OCI-LY1 (cell line): Measurements from ENCODE around the gene ZNF775.

Experiments used
- H2AFZ ChIP-seq: fragments of 200-600 bp; sonication (generic), shearing (Covaris generic); 2 replicates; pipeline ENCODE4 v1.6.0; 2014; ENCODE audit warnings: antibody characterized with exemption, mild to moderate bottlenecking, low read length
- H3F3A ChIP-seq: fragments of 200-600 bp; sonication (generic), shearing (Covaris generic); 2 replicates; pipeline ENCODE4 v1.6.0; 2014; ENCODE audit warnings: mild to moderate bottlenecking, antibody characterized with exemption, low read length, moderate library complexity; ENCODE audit not compliant: insufficient read depth
- H3K27ac ChIP-seq: fragments of 200-600 bp; sonication (generic); 2 replicates; pipeline ENCODE4 v1.5.1; 2014; ENCODE audit warnings: low read length, mixed run types, mild to moderate bottlenecking, low read depth; ENCODE audit not compliant: poor library complexity, severe bottlenecking
- H3K27me3 ChIP-seq: fragments of 200-600 bp; sonication (generic); 2 replicates; pipeline ENCODE4 v1.6.0; 2014; ENCODE audit warnings: antibody characterized with exemption, mild to moderate bottlenecking, low read length, moderate library complexity; ENCODE audit not compliant: insufficient read depth
- H3K36me3 ChIP-seq: fragments of 200-600 bp; sonication (generic); 2 replicates; pipeline ENCODE4 v1.6.1; 2014; ENCODE audit warnings: mild to moderate bottlenecking, antibody characterized with exemption, low read length, moderate library complexity, mixed read lengths; ENCODE audit not compliant: insufficient read depth
- H3K4me1 ChIP-seq: fragments of 200-600 bp; sonication (generic); 2 replicates; pipeline ENCODE4 v1.5.1; 2014; ENCODE audit warnings: mild to moderate bottlenecking, low read length, moderate library complexity; ENCODE audit not compliant: insufficient read depth, severe bottlenecking
- H3K4me2 ChIP-seq: fragments of 200-600 bp; sonication (generic), shearing (Covaris generic); 2 replicates; pipeline ENCODE4 v1.6.1; 2014; ENCODE audit warnings: low read length
- H3K4me3 ChIP-seq: fragments of 200-600 bp; sonication (generic); 2 replicates; pipeline ENCODE4 v1.5.1; 2014; ENCODE audit warnings: low read length, low read depth, mild to moderate bottlenecking, mixed read lengths; ENCODE audit not compliant: poor library complexity, severe bottlenecking
- H3K79me2 ChIP-seq: fragments of 200-600 bp; shearing (Covaris generic); 2 replicates; pipeline ENCODE4 v1.6.1; 2016; ENCODE audit warnings: mixed run types, low read length, mixed read lengths; ENCODE audit not compliant: insufficient read depth
- H3K9ac ChIP-seq: fragments of 200-600 bp; sonication (generic), shearing (Covaris generic); 2 replicates; pipeline ENCODE4 v1.6.1; 2014; ENCODE audit warnings: mild to moderate bottlenecking, low read length, mixed read lengths
- H3K9me2 ChIP-seq: fragments of 200-600 bp; sonication (generic), shearing (Covaris generic); 2 replicates; pipeline ENCODE4 v1.6.1; 2014; ENCODE audit warnings: low read depth, mild to moderate bottlenecking, low read length, mixed read lengths
- H3K9me3 ChIP-seq: fragments of 200-600 bp; shearing (Covaris generic); 2 replicates; pipeline ENCODE4 v1.6.1; 2014; ENCODE audit warnings: low read length, mixed read lengths
- H4K20me1 ChIP-seq: fragments of 200-600 bp; sonication (generic), shearing (Covaris generic); 2 replicates; pipeline ENCODE4 v1.6.0; 2016; ENCODE audit warnings: mild to moderate bottlenecking, low read length; ENCODE audit not compliant: insufficient read depth
- EZH2 ChIP-seq: fragments of 200-600 bp; sonication (generic), shearing (Covaris generic); IDR thresholded peaks from 2 replicates; pipeline ENCODE4 v1.8.0; 2017; ENCODE audit warnings: borderline replicate concordance, mixed run types, mild to moderate bottlenecking, antibody characterized with exemption, low read length, moderate library complexity, mixed read lengths
- TF ChIP-seq, protein P1 (sequence below): fragments of 200-600 bp; sonication (generic), shearing (Covaris generic); IDR thresholded peaks from 2 replicates; pipeline ENCODE4 v1.5.1; 2017; ENCODE audit warnings: mild to moderate bottlenecking, antibody characterized with exemption, low read length, moderate library complexity, mixed read lengths

The ZNF775 gene

DNA sequence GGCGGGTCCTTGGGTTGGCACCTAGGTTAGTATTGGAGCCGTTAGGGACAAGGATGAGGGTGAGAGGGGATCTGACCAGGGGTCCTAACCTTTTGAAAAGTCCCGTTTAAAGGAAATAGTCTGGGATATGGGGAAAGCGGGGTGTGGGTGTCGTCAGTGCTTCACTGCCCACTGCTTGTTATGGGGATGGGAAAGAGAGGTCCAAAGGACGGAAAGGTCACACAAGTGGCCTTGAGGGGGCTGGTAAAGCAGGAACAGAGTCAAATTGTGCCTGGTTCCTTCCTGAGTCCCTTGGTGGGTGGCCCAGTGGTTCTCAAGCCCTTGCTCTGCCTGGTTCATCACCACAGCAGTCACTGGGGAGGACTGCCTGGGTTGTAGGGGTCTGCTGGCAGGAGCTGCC lies 2.6 kb upstream of the ZNF775 start:
- Histone ChIP-seq H3K36me3 (peaks cover 31% of the 10 kb centered on the region), H4K20me1 (no peaks in the 10 kb centered on the region), H3K9me3 (no peaks in the 10 kb centered on the region), H3K4me2 (no peak overlapping the region; the same call in 1 of the 2 replicates), H3K4me3 (no peak overlapping the region), H3K4me1 (peaks cover 56% of the 10 kb centered on the region), H2AFZ (no peak overlapping the region), H3K9me2 (no peaks in the 10 kb centered on the region), H3K27me3 (no peaks in the 10 kb centered on the region), H3K79me2 (no peaks in the 10 kb centered on the region), H3F3A (0 out of 2 replicates have a peak, but pooled peaks cover 5% of the 10 kb centered on the region), H3K27ac (peak overlapping the region; percentile 54), H3K9ac (no peak overlapping the region)
- TF ChIP-seq EZH2, result no peak
- TF ChIP-seq, protein P1, sequence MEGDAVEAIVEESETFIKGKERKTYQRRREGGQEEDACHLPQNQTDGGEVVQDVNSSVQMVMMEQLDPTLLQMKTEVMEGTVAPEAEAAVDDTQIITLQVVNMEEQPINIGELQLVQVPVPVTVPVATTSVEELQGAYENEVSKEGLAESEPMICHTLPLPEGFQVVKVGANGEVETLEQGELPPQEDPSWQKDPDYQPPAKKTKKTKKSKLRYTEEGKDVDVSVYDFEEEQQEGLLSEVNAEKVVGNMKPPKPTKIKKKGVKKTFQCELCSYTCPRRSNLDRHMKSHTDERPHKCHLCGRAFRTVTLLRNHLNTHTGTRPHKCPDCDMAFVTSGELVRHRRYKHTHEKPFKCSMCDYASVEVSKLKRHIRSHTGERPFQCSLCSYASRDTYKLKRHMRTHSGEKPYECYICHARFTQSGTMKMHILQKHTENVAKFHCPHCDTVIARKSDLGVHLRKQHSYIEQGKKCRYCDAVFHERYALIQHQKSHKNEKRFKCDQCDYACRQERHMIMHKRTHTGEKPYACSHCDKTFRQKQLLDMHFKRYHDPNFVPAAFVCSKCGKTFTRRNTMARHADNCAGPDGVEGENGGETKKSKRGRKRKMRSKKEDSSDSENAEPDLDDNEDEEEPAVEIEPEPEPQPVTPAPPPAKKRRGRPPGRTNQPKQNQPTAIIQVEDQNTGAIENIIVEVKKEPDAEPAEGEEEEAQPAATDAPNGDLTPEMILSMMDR, result no peak

DNA sequence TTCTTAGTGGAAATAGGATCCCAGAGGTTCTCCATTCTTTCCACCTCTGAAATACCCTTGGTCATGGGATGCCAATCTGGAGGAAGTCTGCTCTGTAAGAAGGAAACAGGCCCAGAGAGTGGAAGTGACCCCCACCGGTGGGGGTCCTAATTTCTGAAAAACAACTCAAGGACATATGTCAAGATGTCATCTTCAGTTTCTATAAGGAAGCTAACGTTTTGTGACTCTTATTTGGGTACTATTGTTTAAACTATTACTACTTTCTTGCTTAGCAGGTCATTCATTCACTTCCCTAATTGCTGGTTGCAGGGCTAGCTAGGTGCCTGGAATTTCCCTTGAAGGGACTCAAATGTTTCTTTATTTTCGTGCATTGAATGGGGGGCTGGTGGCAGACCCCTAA lies 1.9 kb upstream of the ZNF775 start:
- Histone ChIP-seq H3K79me2 (no peaks in the 10 kb centered on the region), H3K36me3 (peaks cover 24% of the 10 kb centered on the region), H3K27ac (peak overlapping the region; percentile 73), H3K9me2 (no peaks in the 10 kb centered on the region), H3K4me3 (no peak overlapping the region), H3K9ac (no peak overlapping the region), H3K4me2 (no peak overlapping the region), H4K20me1 (no peaks in the 10 kb centered on the region), H3K4me1 (peaks cover 62% of the 10 kb centered on the region), H3K9me3 (no peaks in the 10 kb centered on the region), H2AFZ (no peak overlapping the region), H3F3A (0 out of 2 replicates have a peak, but pooled peaks cover 5% of the 10 kb centered on the region), H3K27me3 (no peaks in the 10 kb centered on the region)
- no peak for TF ChIP-seq EZH2
- TF ChIP-seq, protein P1, result no peak

DNA sequence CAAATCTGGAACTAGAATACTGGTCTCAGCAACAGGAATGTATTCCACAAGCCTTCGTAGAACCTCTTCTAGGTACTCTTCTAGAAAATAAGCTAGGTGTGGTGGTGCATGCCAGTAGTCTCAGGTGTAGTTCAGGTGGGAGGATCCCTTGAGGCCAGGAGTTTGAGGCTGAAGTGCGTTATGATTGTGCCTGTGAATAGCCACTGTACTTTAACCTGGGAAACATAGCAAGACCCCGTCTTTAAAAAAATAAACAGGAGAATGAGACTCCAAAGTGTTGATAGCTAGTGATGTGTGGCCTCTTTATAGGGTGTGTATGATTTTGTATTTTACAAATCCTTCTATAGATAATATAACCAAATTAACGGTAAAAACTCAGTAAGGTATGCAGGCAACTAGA lies 1.5 kb upstream of the ZNF775 start:
- Histone ChIP-seq H3K4me1 (peaks cover 66% of the 10 kb centered on the region), H2AFZ (no peak overlapping the region), H3K4me2 (peak overlapping the region; percentile 77; the same call in 1 of the 2 replicates), H3F3A (0 out of 2 replicates have a peak, but pooled peaks cover 5% of the 10 kb centered on the region), H3K9ac (no peak overlapping the region; the same call in 1 of the 2 replicates), H3K27ac (peak overlapping the region; percentile 73), H3K4me3 (no peak overlapping the region), H3K27me3 (no peaks in the 10 kb centered on the region), H3K36me3 (peaks cover 20% of the 10 kb centered on the region), H3K9me2 (no peaks in the 10 kb centered on the region), H3K79me2 (no peaks in the 10 kb centered on the region), H3K9me3 (no peaks in the 10 kb centered on the region), H4K20me1 (no peaks in the 10 kb centered on the region)
- no peak for TF ChIP-seq EZH2
- TF ChIP-seq, protein P1, result no peak
